SK-N-SH (cell line): ENCODE data around the gene NCKAP5. TPM values are rescaled to one million over a fixed set of nuclear protein-coding genes. Genes with fewer than 3 reads are reported as not detected.

Source experiments
- CTCF ChIA-PET: fragments of 300-600, 350-600 bp; formaldehyde crosslinking; extraction: SDS; loops from one replicate; lab custom pipeline; 2021; lab: Yijun Ruan, JAX
- POLR2A ChIA-PET: fragments of 350-600 bp; sonication (Branson Sonifier 250); formaldehyde crosslinking; extraction: SDS; loops from one replicate; lab custom pipeline; 2020; ENCODE audit warnings: antibody characterized with exemption, inconsistent platforms; lab: Yijun Ruan, JAX
- DNase-seq: peaks from one replicate; pipeline ENCODE4 v3.0.0; 2012
- H2AFZ ChIP-seq: fragments of 200-600 bp; sonication (generic); 2 replicates; pipeline ENCODE4 v1.8.1; 2016; ENCODE audit warnings: antibody characterized with exemption, mild to moderate bottlenecking, low read depth
- H3F3A ChIP-seq: fragments of 200-600 bp; sonication (generic); replicated peaks from 2 replicates; pipeline ENCODE3; 2016; ENCODE audit warnings: antibody characterized with exemption, mild to moderate bottlenecking; ENCODE audit not compliant: insufficient read depth
- H3K27ac ChIP-seq, 2 experiments: fragments of 200-500 bp in 1 of 2; fragments of 200-600 bp in 1 of 2; sonication (Bioruptor generic) in 1 of 2; sonication (generic), shearing (Covaris generic) in 1 of 2; 2 replicates each; pipeline versions ENCODE4 v1.5.1 to v1.6.1; 2014 to 2016; ENCODE audit warnings: low read depth in 2 of 2, inconsistent platforms in 1 of 2, low read length in 1 of 2, mild to moderate bottlenecking in 1 of 2, mixed read lengths in 1 of 2
- H3K27me3 ChIP-seq: fragments of 200-600 bp; sonication (generic), shearing (Covaris generic); 2 replicates; pipeline ENCODE4 v1.6.1; 2016; ENCODE audit warnings: mixed run types; ENCODE audit not compliant: insufficient read depth
- H3K36me3 ChIP-seq, 2 experiments: fragments of 200-500 bp in 1 of 2; fragments of 200-600 bp in 1 of 2; sonication (Bioruptor generic) in 1 of 2; sonication (generic) in 1 of 2; replicated peaks in 1 of 2; 2 replicates each; pipeline versions ENCODE3 to v1.5.1; 2014 to 2016; ENCODE audit warnings: low read length in 1 of 2, mild to moderate bottlenecking in 1 of 2; ENCODE audit not compliant: insufficient read depth in 2 of 2, control insufficient read depth in 1 of 2
- H3K4me1 ChIP-seq, 2 experiments: fragments of 200-500 bp in 1 of 2; fragments of 200-600 bp in 1 of 2; sonication (Bioruptor generic) in 1 of 2; sonication (generic), shearing (Covaris generic) in 1 of 2; 2 replicates each; pipeline versions ENCODE4 v1.5.1 to v1.6.1; 2014 to 2016; ENCODE audit warnings: low read depth in 1 of 2, low read length in 1 of 2, mixed run types in 1 of 2; ENCODE audit not compliant: insufficient read depth in 2 of 2, control insufficient read depth in 1 of 2
- H3K4me2 ChIP-seq: fragments of 200-600 bp; sonication (generic), shearing (Covaris generic); 2 replicates; pipeline ENCODE4 v1.6.1; 2017; ENCODE audit warnings: mixed run types
- H3K4me3 ChIP-seq, 2 experiments: fragments of 200-500 bp in 1 of 2; fragments of 200-600 bp in 1 of 2; sonication (Bioruptor generic) in 1 of 2; sonication (generic), shearing (Covaris generic) in 1 of 2; 2 replicates each; pipeline versions ENCODE4 v1.5.1 to v1.8.1; 2014 to 2016; ENCODE audit warnings: low read depth in 2 of 2, inconsistent platforms in 1 of 2, low read length in 1 of 2, mild to moderate bottlenecking in 1 of 2, mixed read lengths in 1 of 2, moderate library complexity in 1 of 2
- H3K79me2 ChIP-seq: fragments of 200-600 bp; sonication (generic); 2 replicates; pipeline ENCODE4 v1.8.1; 2017; ENCODE audit warnings: mild to moderate bottlenecking; ENCODE audit not compliant: insufficient read depth
- H3K9ac ChIP-seq: fragments of 200-600 bp; sonication (generic); 2 replicates; pipeline ENCODE4 v1.6.1; 2017; ENCODE audit warnings: mixed run types
- H3K9me2 ChIP-seq: fragments of 200-600 bp; sonication (generic); 2 replicates; pipeline ENCODE4 v1.6.1; 2017; ENCODE audit warnings: mixed run types
- H3K9me3 ChIP-seq: fragments of 200-600 bp; sonication (generic); 2 replicates; pipeline ENCODE4 v1.6.1; 2017; ENCODE audit warnings: mixed run types, mild to moderate bottlenecking, moderate library complexity
- H4K20me1 ChIP-seq: fragments of 200-600 bp; sonication (generic); 2 replicates; pipeline ENCODE4 v1.6.1; 2017; ENCODE audit warnings: mild to moderate bottlenecking, mixed run types; ENCODE audit not compliant: insufficient read depth
- CHD2 ChIP-seq: fragments of 150-350 bp; IDR thresholded peaks from 2 replicates; pipeline ENCODE4 v1.6.1; 2018; ENCODE audit warnings: low read length; ENCODE audit not compliant: partially characterized antibody
- EP300 ChIP-seq, 2 experiments: IDR thresholded peaks; 2 replicates each; pipeline versions ENCODE4 v1.4.0 to v1.6.1; 2012; ENCODE audit warnings: borderline replicate concordance in 1 of 2, low read depth in 1 of 2, low read length in 1 of 2
- EZH2phosphoT487 ChIP-seq: fragments of 200-600 bp; sonication (generic); IDR thresholded peaks from 2 replicates; pipeline ENCODE4 v1.6.1; 2017; ENCODE audit warnings: low read depth, mixed run types, mild to moderate bottlenecking, antibody characterized with exemption, moderate library complexity, borderline replicate concordance
- FOXJ3 ChIP-seq: sonication (generic); formaldehyde crosslinking; IDR thresholded peaks from 2 replicates; pipeline ENCODE4 v1.5.1; 2020; ENCODE audit warnings: mild to moderate bottlenecking, missing genetic modification reagents
- GATA2 ChIP-seq: sonication (generic); formaldehyde crosslinking; IDR thresholded peaks from 2 replicates; pipeline ENCODE4 v1.5.0; 2020; ENCODE audit warnings: mild to moderate bottlenecking, missing genetic modification reagents
- MEF2A ChIP-seq: IDR thresholded peaks from 2 replicates; pipeline ENCODE4 v1.4.0; 2012; ENCODE audit warnings: low read depth, borderline replicate concordance
- MXI1 ChIP-seq: IDR thresholded peaks from 2 replicates; pipeline ENCODE4 v1.6.1; 2012; ENCODE audit warnings: mild to moderate bottlenecking, low read depth, low read length, improper control_type of control experiment
- NRF1 ChIP-seq: IDR thresholded peaks from 2 replicates; pipeline ENCODE4 v1.6.1; 2012; ENCODE audit warnings: low read depth, mild to moderate bottlenecking, low read length
- PBX3 ChIP-seq: IDR thresholded peaks from 2 replicates; pipeline ENCODE4; 2012
- RAD21 ChIP-seq: IDR thresholded peaks from 2 replicates; pipeline ENCODE4 v1.6.1; 2012; ENCODE audit warnings: mild to moderate bottlenecking, low read length
- REST ChIP-seq: IDR thresholded peaks from 2 replicates; pipeline ENCODE4 v1.6.1; 2012; ENCODE audit warnings: mild to moderate bottlenecking, low read depth, low read length, moderate library complexity
- RFX5 ChIP-seq: IDR thresholded peaks from 2 replicates; pipeline ENCODE4 v1.6.1; 2012; ENCODE audit warnings: mild to moderate bottlenecking, improper control_type of control experiment, low read length
- RXRA ChIP-seq: IDR thresholded peaks from 2 replicates; pipeline ENCODE4 v1.4.0; 2012; ENCODE audit warnings: low read depth, mild to moderate bottlenecking, borderline replicate concordance
- SIN3A ChIP-seq: IDR thresholded peaks from 2 replicates; pipeline ENCODE4 v1.6.1; 2012; ENCODE audit warnings: low read depth, mild to moderate bottlenecking, low read length, moderate library complexity, borderline replicate concordance
- TAF1 ChIP-seq: IDR thresholded peaks from 2 replicates; pipeline ENCODE4 v1.6.1; 2012; ENCODE audit warnings: low read depth, mild to moderate bottlenecking, low read length, moderate library complexity, borderline replicate concordance
- TCF12 ChIP-seq: IDR thresholded peaks from 2 replicates; pipeline ENCODE4 v1.4.0; 2012
- YY1 ChIP-seq: IDR thresholded peaks from 2 replicates; pipeline ENCODE4 v1.4.0; 2012; ENCODE audit warnings: low read depth, mild to moderate bottlenecking
- WGBS: methylation state at CpG from one replicate; pipeline ENCODE4 v1.1.6; 2017; ENCODE audit warnings: low lambda C conversion rate; 5-methylcytosine and 5-hydroxymethylcytosine counted together
- polyA plus RNA-seq, 3 experiments: library from polyadenylated mRNA; depleted of rRNA; stranded (reverse); fragments of >200 nt; gene quantifications; 2 replicates each; pipeline ENCODE4 v1.2.3, GENCODE V29; 2012
- TF ChIP-seq, protein P1 (sequence below): fragments of 150-350 bp; IDR thresholded peaks from 2 replicates; pipeline ENCODE4 v1.6.1; 2016; ENCODE audit warnings: mild to moderate bottlenecking, low read depth, low read length
- TF ChIP-seq, protein P2 (sequence below): IDR thresholded peaks from 2 replicates; pipeline ENCODE4 v1.4.0; 2012; ENCODE audit warnings: low read depth, borderline replicate concordance
- TF ChIP-seq, protein P3 (sequence below): fragments of 200-600 bp; sonication (generic); IDR thresholded peaks from 2 replicates; pipeline ENCODE4 v1.6.1; 2017; ENCODE audit warnings: antibody characterized with exemption, mild to moderate bottlenecking, moderate library complexity

The NCKAP5 gene
- polyA plus RNA-seq, 1 of the 3 experiments (the other 2 are of a cell fraction) = 0.02 TPM

GRCh38 chr2:132813422-132813821, 754.8 kb downstream of the NCKAP5 start:
- WGBS = 23% methylated on average over 2 of the region's 2 CpGs

More at GRCh38 chr2:132813422-132813821, 754.8 kb downstream of the NCKAP5 start:
- Histone ChIP-seq H3F3A (no peaks in the 10 kb centered on the region), H3K4me2 (no peak overlapping the region)
- no peak for TF ChIP-seq RFX5
- TF ChIP-seq CHD2 = no peak
- TF ChIP-seq TAF1 = no peak
- no peak for TF ChIP-seq NRF1
- no peak for TF ChIP-seq GATA2 (CRISPR knock-in tag)
- TF ChIP-seq, protein P1, sequence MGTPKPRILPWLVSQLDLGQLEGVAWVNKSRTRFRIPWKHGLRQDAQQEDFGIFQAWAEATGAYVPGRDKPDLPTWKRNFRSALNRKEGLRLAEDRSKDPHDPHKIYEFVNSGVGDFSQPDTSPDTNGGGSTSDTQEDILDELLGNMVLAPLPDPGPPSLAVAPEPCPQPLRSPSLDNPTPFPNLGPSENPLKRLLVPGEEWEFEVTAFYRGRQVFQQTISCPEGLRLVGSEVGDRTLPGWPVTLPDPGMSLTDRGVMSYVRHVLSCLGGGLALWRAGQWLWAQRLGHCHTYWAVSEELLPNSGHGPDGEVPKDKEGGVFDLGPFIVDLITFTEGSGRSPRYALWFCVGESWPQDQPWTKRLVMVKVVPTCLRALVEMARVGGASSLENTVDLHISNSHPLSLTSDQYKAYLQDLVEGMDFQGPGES = no peak
- no peak for TF ChIP-seq MEF2A
- no peak for TF ChIP-seq FOXJ3
- TF ChIP-seq MXI1 = no peak
- TF ChIP-seq PBX3 = no peak
- TF ChIP-seq, protein P2, sequence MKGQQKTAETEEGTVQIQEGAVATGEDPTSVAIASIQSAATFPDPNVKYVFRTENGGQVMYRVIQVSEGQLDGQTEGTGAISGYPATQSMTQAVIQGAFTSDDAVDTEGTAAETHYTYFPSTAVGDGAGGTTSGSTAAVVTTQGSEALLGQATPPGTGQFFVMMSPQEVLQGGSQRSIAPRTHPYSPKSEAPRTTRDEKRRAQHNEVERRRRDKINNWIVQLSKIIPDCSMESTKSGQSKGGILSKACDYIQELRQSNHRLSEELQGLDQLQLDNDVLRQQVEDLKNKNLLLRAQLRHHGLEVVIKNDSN = no peak
- TF ChIP-seq SIN3A = no peak
- TF ChIP-seq RAD21 = no peak
- TF ChIP-seq REST = no peak
- no peak for TF ChIP-seq RXRA
- TF ChIP-seq EZH2phosphoT487 = no peak
- TF ChIP-seq TCF12 = no peak
- no peak for TF ChIP-seq EP300 (IDR thresholded peaks at IDR 0.05; ENCODE audit: borderline replicate concordance in 1 of 2, low read depth in 1 of 2, low read length in 1 of 2)
- TF ChIP-seq YY1 = no peak
- TF ChIP-seq, protein P3, sequence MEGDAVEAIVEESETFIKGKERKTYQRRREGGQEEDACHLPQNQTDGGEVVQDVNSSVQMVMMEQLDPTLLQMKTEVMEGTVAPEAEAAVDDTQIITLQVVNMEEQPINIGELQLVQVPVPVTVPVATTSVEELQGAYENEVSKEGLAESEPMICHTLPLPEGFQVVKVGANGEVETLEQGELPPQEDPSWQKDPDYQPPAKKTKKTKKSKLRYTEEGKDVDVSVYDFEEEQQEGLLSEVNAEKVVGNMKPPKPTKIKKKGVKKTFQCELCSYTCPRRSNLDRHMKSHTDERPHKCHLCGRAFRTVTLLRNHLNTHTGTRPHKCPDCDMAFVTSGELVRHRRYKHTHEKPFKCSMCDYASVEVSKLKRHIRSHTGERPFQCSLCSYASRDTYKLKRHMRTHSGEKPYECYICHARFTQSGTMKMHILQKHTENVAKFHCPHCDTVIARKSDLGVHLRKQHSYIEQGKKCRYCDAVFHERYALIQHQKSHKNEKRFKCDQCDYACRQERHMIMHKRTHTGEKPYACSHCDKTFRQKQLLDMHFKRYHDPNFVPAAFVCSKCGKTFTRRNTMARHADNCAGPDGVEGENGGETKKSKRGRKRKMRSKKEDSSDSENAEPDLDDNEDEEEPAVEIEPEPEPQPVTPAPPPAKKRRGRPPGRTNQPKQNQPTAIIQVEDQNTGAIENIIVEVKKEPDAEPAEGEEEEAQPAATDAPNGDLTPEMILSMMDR = no peak
- TF ChIP-seq, all 33 proteins: peak for 0
- 0 out of 2 replicates have a peak, but pooled peaks cover 3% of the 10 kb centered on the region for H3K9me3 ChIP-seq
- no peak overlapping the region for H3K9ac ChIP-seq
- H3K36me3 ChIP-seq = no peaks in the 10 kb centered on the region
- DNase-seq = no peak
- H3K4me3 ChIP-seq = no peak overlapping the region
- H4K20me1 ChIP-seq = no peaks in the 10 kb centered on the region
- no peaks in the 10 kb centered on the region; a peak in 1 of 4 replicates for H3K4me1 ChIP-seq
- H3K27me3 ChIP-seq = no peaks in the 10 kb centered on the region
- no peaks in the 10 kb centered on the region for H3K9me2 ChIP-seq
- H2AFZ ChIP-seq = no peak overlapping the region
- ChIA-PET CTCF (no interaction called here), POLR2A (no interaction called here)
- H3K27ac ChIP-seq = no peak overlapping the region
- no peaks in the 10 kb centered on the region for H3K79me2 ChIP-seq
